Measurements from ENCODE around the gene TEAD1. TPM values are rescaled to one million over a fixed set of nuclear protein-coding genes. Genes with fewer than 3 reads are reported as not detected.

Gene TEAD1
- total and polyA plus RNA-seq, 9 of the 15 experiments (the other 6 are each of a cell fraction or from before 2014, with no cell fraction given): 1.7 to 17.7 (median 10.8) TPM

GRCh38 chr11:12793065-12793464 is 118.8 kb downstream of the TEAD1 start:
- H3K4me1 ChIP-seq (replicated peaks in 1 of 2; ENCODE audit: control insufficient read depth in 2 of 2, insufficient read depth in 2 of 2, low read length in 2 of 2): peaks cover 5 to 14% of the 10 kb centered on the region in 2 experiments; a peak in 4 of 5 replicates
- WGBS (ENCODE audit: insufficient coverage, low coverage, missing lambda C conversion rate): 92% methylated on average over 2 of the region's 2 CpGs
- H3K4me3 ChIP-seq: no peak overlapping the region
- TF ChIP-seq PTTG1 (tag; IDR thresholded peaks at IDR 0.05; ENCODE audit: low read depth) (no peak), LCOR (CRISPR knock-in tag; IDR thresholded peaks at IDR 0.05) (no peak), ZNF512 (tag; IDR thresholded peaks at IDR 0.05) (no peak), PTRF (tag; IDR thresholded peaks at IDR 0.05) (no peak), RBM14 (IDR thresholded peaks at IDR 0.05; ENCODE audit: borderline replicate concordance, insufficient read depth, low read depth, low read length) (no peak), ARNT (IDR thresholded peaks at IDR 0.05) (no peak), ZC3H11A (IDR thresholded peaks at IDR 0.05; ENCODE audit: low read depth, low read length) (no peak), ZBTB5 (IDR thresholded peaks at IDR 0.05) (no peak), NR2C2 (CRISPR knock-in tag; IDR thresholded peaks at IDR 0.05) (no peak), NR2C2 (tag; IDR thresholded peaks at IDR 0.05) (no peak), NFRKB (IDR thresholded peaks at IDR 0.05; ENCODE audit: low read depth) (no peak), PHF20 (IDR thresholded peaks at IDR 0.05; ENCODE audit: partially characterized antibody) (no peak), CHAMP1 (IDR thresholded peaks at IDR 0.05) (no peak), XRCC3 (IDR thresholded peaks at IDR 0.05) (no peak)
- TF ChIP-seq, protein P1, sequence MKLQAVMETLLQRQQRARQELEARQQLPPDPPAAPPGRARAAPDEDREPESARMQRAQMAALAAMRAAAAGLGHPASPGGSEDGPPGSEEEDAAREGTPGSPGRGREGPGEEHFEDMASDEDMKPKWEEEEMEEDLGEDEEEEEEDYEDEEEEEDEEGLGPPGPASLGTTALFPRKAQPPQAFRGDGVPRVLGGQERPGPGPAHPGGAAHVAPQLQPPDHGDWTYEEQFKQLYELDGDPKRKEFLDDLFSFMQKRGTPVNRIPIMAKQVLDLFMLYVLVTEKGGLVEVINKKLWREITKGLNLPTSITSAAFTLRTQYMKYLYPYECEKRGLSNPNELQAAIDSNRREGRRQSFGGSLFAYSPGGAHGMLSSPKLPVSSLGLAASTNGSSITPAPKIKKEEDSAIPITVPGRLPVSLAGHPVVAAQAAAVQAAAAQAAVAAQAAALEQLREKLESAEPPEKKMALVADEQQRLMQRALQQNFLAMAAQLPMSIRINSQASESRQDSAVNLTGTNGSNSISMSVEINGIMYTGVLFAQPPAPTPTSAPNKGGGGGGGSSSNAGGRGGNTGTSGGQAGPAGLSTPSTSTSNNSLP (IDR thresholded peaks at IDR 0.05; ENCODE audit: borderline replicate concordance, low read depth, low read length): no peak
- TF ChIP-seq, protein P2, sequence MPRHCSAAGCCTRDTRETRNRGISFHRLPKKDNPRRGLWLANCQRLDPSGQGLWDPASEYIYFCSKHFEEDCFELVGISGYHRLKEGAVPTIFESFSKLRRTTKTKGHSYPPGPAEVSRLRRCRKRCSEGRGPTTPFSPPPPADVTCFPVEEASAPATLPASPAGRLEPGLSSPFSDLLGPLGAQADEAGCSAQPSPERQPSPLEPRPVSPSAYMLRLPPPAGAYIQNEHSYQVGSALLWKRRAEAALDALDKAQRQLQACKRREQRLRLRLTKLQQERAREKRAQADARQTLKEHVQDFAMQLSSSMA (CRISPR knock-in tag; IDR thresholded peaks at IDR 0.05): no peak
- DNase-seq (ENCODE audit: extremely low read depth in 1 of 4, low spot score in 3 of 4) (no peak), FAIRE-seq (no peak), ATAC-seq (no peak)
- BruUV-seq (replicated peaks): no TSS peak
- intact Hi-C loops (cut with micrococcal nuclease) (no loop called here), in situ Hi-C loops (cut with MboI) (no loop called here)
- no peaks in the 10 kb centered on the region for H3K36me3 ChIP-seq (ENCODE audit: control insufficient read depth, insufficient read depth, low read length)
- no peaks in the 10 kb centered on the region for H3K79me2 ChIP-seq (ENCODE audit: control insufficient read depth, insufficient read depth, low read length)
- no peaks in the 10 kb centered on the region for H3K9me3 ChIP-seq (replicated peaks; ENCODE audit: control insufficient read depth, insufficient read depth, low read depth, low read length)
- ChIA-PET CTCF (ENCODE audit: low intra/inter-chr PET ratio) (no interaction called here), POLR2A (interaction anchor here (1.6 kb wide), 1 partner anchor 17 kb away, joined by 3 read pairs; no protein-coding TSS in a partner anchor)
- no peak overlapping the region for H3K4me2 ChIP-seq (ENCODE audit: insufficient read depth, low read length)
- no peaks in the 10 kb centered on the region for H4K20me1 ChIP-seq (replicated peaks; ENCODE audit: control insufficient read depth, insufficient read depth, low read length)
- H3K27ac ChIP-seq (ENCODE audit: extremely low read depth, low read depth, low read length): no peak overlapping the region
- no peak overlapping the region for H3K9ac ChIP-seq (ENCODE audit: insufficient read depth in 1 of 2, low read depth in 2 of 2, low read length in 2 of 2)
- H3K9me1 ChIP-seq (ENCODE audit: control insufficient read depth, insufficient read depth, low read length): no peaks in the 10 kb centered on the region
- no peaks in the 10 kb centered on the region for H3K27me3 ChIP-seq (ENCODE audit: control insufficient read depth in 2 of 2, insufficient read depth in 2 of 2, low read length in 2 of 2)
- H2AFZ ChIP-seq (ENCODE audit: low read depth, low read length): no peak overlapping the region
